GM19397 (cell line): ENCODE data around the gene ZNF335.
A peak's percentile ranks its signal among the peaks of the same experiment; 100 is the strongest.
"Not testable (repeated sequence)": the region's sequence is repeated elsewhere in the genome, so short reads cannot be mapped to it uniquely, and the experiment has no call there.

Experiments used
- ATAC-seq: cut with Tn5 transposase; IDR thresholded peaks from one replicate; pipeline ENCODE4 v1.9.1; 2021; ENCODE audit warnings: mild to moderate bottlenecking, moderate library complexity; ENCODE audit not compliant: unreplicated experiment

Gene ZNF335

DNA sequence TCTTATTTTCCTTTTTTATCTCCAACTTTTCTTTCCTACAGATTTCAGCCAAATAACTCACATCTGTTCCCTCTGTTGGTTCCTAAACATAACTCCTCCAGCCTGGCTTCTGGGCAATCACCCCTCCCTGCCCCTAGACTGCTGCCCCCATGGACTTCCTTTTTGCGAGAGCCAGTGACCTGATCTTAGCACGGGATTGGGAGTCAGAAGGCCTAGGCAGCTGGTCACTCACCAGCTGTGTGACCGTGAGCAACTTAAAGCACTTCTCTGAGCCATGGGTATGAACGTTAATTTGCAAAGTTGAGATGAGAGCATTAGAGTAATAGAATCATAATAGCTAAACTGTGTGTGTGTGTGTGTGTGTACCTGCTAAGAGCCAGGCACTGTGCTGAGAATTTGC is 32.2 kb upstream of the ZNF335 start:
- ATAC-seq, result no peak

DNA sequence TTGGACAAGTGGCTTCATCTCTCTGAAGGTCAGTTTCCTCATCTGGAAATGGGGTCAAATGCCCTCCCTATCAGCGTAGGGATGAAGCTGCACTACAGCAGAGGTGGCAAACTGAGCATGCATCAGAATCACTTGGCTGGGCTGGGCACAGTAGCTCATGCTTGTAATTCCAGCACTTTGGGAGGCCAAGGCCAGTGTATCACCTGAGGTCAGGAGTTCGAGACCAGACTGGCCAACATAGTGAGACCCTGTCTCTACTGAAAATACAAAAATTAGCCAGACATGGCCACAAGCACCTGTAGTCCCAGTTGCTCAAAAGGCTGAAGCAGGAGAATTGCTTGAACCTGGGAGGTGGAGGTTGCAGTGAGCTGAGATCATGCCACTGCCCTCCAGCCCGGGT is 30.0 kb upstream of the ZNF335 start:
- ATAC-seq, result no peak

DNA sequence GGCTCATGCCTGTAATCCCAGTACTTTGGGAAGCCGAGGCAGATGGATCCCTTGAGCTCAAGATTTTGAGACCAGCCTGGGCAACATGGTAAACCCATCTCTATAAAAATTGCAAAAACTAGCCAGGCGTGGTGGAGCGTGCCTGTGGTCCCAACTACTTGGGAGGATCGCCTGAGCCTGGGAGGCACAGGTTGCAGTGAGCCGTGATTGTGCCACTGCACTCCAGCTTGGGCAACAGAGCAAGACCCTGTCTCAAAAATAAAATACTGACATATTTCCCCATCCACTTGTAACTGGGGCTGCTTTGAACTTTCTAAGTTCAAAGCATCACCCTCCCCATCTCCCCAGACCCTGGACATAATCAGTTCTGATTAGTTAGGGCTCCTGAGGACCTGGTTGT is 29.5 kb upstream of the ZNF335 start:
- ATAC-seq, result no peak

DNA sequence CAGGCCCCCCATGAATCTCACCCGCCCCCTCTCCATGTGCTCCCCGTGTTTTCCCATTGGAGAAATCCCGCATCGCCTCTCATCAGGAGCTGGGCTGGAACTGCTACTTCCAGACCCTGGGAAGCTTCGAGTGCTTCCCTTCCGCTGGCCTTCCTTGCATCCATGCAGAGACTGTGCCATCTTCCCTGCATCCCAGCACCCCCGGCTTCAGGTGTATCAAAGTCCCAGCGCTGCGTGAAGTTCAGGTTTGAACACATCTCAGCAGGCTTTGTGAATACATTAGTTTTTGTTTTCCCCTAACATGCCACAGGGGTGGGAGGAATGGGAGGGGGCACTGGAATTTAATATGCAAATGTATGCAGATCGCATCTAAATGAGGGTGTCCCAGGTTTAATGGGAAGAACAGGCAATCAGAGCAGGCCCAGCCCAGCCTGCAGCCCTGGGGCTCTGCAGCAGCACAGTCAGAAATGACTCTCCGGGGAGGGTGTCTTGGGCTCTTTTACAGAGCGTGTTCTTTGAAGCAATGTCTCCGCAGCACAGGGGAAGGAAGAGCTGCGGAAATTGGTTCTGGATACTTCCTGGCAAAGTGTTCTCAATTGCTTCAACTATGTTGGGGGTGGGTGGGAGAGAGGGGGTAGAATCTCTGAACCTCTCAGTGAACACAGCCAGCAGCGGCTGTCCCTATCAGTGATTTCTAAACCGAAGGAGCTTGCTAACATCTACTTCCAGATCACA is 28.4 kb upstream of the ZNF335 start:
- no peak for ATAC-seq

DNA sequence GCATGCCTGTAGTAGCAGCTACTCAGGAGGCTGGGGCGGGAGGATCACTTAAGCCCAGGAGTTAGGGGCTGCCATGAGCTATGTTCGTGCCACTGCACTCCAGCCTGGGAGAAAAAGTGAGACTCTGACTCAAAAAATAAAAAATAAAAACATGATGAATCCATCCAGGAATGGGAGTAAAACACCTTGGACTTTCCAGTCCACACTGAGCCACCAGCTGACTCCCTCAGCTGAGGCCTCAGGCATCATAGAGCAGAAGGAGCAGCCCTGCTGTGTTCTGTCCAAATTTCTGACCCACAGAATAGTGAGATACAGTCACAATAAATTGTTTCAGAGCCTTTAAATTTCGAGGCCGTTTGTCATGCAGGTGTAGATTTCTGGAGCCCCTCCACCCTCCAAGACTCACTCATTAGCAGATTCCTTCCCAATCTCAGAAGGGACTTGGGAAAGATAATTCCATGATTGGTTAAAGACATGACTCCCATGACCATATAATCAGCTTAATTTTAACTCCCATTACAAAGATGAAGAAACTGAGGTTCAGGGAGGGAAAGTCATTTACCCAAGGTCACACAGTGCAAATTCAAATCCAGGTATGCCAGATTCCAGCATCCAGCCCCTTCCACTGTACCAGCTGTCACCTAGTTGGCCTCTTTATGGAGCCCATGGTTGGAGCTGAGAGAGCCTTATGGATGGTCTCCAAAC is 27.7 kb upstream of the ZNF335 start:
- no peak for ATAC-seq

DNA sequence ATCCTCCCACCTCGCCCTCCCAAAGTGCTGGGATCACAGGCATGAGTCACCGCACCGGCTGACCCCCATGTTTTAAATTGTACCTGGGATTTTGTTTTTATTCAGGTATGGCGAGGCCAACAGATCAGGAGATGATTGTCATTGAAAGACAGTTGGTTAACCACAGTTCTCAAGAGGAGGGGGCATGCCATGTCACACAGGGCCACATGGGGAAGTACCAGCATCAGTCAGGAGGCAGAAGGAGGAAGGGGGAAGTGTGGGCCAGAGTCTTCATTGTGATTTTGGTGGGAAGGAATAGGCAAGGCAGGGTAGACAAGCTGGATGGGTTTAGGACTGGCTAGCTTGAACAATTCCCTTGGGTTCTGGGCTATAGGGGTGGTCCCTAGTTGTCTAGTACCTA is 26.8 kb upstream of the ZNF335 start:
- ATAC-seq, result no peak

DNA sequence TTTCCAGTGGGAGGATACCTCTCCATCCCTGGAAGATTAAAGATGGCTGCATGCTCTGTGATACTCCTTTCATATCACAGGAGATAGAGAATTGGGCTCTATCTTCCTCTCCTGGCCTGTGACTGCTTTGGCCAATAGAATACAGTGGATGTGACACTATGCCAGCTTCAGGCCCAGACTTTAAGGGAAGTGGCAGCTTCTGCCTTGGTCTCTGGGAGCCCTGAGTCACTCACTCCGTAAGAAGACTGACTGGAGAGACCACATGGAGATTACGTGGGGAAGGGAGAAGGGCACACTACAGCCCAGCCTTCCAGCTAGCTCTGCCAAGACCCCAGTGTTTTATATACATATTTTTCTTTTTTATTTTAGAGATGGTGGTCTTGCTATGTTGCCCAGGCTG is 26.3 kb upstream of the ZNF335 start:
- no peak for ATAC-seq

DNA sequence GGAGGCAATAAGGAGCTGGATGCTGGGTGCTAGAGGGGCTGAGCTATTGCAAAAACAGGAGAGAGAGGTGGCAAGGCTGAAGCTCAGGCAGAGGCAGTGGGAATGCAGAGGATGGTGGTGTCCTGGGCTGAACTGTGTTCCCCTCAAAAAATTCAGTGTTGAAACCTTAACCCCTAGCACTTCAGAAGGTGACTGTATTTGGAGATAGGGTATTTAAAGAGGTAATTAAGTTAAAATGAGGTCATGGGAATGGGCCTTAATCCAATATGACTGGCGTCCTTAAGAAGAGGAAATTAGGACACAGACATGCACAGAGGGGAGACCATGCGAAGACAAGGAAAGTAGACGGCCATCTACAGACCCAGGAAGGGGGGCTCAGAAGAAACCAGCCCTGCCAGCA is 25.2 kb upstream of the ZNF335 start:
- no peak for ATAC-seq

DNA sequence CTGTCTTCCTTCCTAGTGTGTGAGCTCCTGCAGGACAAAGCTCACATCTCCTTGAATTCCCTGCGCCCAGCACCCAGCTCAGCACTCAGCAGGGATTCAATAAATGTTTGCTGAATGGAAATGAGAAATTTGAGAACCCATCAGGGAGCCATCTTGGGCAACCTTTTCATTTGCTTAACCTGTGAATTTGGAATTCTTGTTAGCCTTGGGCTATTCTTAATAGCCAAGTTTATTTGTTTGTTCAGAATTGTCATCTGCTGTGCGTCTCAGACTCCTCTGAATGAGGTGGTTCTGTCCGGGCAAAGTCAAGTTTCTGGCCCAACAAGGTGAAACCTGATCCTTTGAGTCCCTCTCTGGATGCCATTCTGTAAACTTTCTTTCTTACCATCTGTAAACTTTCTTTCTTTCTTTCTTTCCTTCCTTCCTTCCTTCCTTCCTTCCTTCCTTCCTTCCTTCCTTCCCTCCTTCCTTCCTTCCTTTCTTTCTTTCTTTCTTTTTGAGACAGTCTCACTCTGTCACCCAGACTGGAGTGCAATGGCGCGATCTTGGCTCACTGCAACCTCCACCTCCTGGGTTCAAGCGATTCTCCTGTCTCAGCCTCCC is 23.6 kb upstream of the ZNF335 start:
- ATAC-seq, result not testable (repeated sequence)

DNA sequence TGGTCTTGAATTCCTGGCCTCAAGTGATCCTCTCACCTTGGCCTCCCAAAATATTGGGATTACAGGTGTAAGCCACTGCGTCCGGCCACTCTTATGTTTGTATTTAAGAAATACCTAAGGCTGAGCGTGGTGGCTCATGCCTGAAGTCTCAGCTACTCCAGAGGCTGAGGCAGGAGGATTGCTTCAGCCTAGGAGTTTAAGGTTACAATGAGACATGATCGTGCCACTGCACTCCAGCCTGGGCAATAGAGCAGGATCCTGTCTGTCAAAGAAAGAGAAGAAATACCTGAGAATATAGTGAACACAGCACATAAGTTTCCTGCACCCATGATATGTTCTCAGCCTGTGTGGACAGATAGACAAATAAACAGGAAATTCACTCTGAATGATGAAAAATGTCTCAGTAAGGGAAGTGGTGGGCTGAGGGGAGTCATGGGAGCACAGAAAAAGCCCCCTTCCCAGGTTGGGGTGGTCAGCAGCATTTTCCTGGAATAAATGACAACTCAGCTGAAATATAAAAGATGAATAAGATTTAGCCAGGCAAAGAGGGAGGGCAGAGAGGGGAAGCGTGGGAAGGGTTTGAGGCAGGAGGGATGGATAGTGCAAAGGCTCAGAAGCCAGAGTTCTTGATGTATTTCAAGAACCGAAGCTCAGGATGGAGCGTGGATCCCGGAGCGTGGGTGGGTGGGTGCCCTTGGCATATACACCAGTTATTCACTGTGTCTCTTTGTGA is 22.9 kb upstream of the ZNF335 start:
- no peak for ATAC-seq

DNA sequence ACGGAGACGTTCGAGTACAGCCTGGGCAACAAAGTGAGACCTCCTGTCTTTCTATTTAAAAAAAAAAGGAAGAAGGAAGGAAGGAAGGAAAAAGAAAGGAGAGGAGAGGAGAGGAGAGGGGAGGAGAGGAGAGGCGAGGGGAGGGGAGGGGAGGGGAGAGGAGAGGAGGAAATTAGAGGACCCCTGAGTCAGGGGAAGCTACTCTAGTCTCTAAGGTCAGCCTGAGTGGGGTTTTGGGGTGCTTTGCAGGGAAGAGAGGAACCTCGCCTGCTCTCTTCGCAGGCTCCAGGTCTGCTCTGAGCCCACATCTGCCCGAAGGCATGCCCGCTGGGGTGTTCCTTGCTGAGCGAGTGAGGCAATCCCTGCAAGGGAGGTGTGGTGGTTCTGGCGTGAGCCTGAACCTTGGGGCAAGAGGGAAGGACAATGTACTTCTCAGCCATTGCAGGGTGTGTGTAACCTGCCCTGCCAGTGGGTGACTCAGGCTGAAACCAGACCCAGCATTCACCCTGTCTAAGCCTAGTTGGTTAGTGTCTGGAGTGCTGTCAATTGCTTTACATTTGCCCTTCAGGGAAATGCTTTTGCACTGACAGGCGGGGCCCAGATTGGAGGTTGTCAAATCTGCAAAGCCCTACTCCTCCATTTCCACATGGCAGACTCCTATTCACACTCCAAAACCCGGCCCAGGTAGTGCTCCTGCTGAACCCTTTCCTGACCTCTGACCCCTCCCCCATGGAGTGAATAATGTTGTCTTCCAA is 21.4 kb upstream of the ZNF335 start:
- no peak for ATAC-seq

DNA sequence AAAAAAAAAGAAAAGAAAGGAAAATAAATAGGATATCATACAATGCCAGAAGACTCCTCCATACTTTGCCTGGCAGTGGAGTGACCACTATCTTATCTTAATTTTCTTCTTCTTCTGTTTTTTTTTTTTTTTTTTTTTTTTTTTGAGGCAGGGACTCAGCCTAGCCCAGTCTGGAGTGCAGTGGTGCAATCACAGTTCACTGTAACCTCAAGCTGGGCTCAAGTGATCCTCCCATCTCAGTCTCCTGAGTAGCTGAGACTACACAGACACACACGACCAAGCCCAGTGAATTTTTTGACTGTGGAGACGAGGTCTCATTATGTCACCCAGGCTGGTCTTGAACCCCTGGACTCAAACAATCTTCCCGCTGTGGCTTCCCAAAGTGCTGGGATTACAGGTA is 19.6 kb upstream of the ZNF335 start:
- ATAC-seq, result no peak

DNA sequence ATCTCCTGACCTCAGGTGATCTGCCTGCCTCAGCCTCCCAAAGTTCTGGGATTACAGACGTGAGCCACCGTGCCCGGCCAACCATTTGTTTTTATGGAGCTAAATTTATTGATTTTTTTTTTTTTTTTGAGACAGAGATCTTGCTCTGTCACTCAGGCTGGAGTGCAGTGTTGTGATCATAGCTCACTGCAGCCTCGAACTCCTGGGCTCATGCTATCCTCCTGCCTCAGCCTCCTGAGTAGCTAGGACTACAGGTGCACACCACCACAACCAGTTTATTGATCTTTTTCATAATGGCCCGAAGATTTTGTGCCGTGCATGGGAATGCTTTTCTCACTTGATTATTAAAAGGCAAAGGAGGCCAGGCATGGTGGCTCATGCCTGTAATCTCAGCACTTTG is 16.8 kb upstream of the ZNF335 start:
- not testable (repeated sequence) for ATAC-seq

DNA sequence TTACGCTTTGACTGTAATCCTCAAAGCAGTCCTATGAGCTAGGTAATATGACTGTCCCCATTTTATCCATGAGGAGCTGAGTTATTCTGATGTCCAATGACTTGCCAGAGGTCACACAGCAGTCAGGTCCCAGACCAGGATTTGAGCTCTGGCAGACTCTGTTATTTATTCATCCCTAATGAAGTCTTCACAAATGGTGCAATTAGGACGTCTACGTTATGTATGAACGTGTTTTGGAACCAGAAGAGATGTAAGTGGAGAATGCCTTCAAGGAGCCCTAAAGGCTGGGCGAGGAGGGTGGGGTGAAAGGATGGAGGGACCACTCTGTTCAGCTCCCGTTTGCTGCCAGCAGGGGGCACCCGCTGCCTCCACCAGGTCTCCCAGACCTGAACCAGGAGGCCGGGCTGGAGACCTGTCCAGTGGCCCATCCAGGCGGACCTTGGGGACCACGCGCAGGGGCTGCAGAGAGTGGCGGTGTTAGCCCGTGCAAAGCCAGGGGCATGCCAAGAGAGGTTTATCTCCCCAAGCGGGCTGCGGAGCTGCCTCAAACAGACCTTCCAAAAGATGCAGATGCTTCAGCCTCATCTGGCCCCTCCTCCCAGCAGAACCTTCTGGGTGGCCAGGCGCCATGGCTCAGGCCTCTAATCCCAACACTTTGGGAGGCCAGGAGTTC is 15.2 kb upstream of the ZNF335 start:
- ATAC-seq, result peak; percentile 53

DNA sequence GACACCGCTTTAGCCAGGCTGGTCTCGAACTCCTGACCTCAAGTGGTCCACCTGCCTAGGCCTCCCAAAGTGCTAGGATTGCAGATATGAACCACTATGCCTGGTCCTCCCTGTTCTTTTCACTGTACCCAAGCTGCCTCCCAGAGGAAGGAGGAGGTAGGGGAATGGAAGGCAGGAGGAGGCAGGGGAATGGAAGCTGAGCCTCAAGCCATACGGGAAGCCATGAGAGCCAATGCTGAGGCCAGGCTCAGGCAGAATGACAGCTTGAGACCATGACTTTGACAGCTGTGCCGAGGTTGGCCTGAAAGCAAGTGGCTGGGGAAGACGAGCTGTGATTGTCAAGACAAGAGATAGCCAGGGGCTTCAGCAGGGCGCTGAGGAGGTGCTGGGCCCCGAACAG is 13.6 kb upstream of the ZNF335 start:
- ATAC-seq, result no peak

DNA sequence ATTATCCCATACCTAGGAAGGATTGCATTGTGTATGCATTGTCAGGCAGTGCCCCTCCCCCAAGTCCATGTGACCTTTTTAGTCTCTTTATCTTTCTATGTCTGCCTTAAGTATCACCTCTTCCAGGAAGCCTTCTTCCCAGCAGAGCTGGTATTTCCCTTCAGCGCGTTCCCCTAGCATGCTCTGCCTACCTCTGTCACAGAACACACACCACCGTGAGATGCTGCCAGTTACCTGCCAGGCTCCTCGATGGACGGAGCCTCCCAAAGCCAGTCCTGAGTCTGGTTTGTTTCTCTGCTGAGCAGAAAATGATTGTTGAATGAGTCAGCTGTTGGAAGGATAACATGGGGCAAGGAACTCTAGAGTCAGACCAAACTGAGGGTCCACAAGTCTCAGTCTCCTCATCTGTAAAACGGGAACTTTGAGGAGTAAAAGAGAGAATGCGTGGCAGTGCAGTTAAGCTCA is 11.3 kb upstream of the ZNF335 start:
- ATAC-seq, result no peak

DNA sequence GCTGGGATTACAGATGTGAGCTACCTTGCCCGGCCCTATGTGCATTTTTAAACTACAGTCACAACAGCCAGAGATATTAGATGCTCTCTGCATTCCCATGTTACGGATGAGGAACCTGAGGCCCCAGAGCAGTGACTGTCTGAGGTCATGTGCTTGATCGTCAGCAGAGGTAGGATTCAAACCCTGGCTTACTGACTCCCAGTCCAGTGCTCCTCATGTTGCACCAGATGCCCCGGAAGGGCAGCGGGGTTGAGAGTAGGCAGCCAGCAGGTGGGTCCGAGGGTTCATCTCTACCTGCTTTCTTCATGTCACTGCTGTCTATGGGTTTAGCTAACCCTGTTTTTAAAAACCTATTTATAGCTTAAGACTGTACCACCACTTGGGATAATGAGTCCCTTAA is 9.3 kb upstream of the ZNF335 start:
- ATAC-seq, result no peak

DNA sequence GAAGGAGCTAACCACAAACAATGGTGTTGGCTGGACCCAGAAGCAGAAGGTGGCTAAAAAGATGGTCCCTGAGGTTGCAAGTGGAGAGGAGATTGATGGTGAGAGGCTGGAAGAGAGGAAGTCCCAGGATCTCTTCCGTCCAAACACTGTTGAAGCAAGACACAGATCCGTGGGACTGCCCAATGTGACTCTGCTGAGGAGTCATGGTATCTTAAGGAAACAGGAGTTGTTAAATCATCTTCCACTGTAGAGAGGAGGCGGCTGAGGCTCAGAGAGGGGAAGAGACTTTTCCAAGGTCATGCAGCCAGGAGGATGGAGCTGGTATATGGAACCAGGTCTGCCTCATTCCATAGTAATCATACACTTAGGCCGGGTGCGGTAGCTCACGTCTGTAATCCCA is 4.1 kb upstream of the ZNF335 start:
- ATAC-seq, result no peak

DNA sequence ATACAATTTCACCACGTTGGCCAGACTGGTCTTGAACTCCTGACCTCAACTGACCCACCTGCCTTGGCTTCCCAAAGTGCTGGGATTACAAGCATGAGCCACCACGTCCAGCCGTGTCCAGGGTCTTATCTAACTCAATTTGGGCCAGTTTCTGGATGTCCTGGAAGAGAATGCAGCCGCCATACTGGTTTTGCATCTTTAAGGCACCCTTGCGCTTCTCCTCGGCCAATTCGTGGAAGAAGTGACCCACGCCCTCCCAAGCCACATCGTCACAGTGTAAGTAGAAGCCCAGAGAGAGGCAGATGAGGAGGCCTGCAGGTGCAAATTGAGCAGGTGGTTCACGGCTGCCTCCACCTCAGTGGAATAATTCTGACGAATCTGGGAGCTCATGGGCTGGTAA is 3.7 kb upstream of the ZNF335 start:
- ATAC-seq, result no peak

DNA sequence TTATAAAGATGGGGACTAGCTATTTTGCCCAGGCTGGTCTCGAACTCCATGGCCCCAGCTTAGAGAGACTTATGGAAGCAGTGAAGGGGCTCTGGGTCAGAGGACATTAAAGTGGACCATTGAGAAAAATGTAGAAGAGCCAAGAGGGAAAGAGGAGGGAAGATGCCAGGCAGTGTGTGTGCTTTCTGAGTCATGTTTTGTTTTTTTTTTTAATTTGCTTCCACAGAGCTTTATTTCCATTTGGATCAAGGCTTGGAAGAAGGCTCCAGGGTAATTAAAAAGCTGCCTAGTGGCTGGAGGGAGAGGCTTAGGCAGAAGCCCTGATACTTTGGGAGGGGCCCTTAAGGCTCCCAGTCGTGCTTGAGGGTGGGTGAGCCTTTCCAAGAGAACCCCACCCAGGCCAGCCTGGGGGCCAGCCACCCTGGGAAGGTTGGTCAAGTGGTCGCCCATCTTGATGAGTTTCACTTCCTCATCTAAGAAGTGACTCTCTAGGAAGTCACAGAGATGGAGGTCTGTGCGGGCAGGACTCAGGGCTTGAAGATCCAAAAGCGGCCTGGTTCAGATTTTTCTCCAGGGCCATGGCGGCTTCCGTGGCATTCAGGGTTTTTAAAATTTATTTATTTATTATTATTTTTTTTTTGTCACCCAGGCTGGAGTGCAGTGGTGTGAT is 3.0 kb upstream of the ZNF335 start:
- no peak for ATAC-seq
